ENCODE measurements around the gene USP46. TPM values are rescaled to one million over a fixed set of nuclear protein-coding genes. Genes with fewer than 3 reads are reported as not detected.
A peak's percentile ranks its signal among the peaks of the same experiment; 100 is the strongest.

The USP46 gene
- polyA plus RNA-seq, 1 donor from 2014 or later: 3.5 TPM

DNA sequence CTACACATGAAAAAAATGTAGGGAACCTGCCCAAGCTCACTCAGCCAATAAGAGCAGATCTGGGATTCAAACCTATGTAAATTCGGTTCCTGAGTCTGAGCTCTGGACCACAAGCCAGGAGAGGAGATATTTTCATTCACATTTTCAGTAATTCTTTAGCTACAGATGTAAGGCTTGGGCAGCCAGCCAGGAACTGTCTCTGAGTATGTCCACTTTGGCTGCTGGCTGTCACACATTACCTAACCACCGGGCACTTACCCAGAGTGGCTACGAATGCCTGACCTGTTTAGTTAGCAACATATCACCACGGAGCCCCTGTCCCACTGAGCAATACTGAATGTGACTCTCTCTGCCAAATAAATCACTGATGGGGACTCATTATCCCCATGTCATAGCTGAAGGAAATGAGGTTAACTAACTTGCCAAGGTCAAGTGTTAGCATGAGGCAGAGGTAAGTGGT lies 15.3 kb downstream of the USP46 start:
- H3K27ac Mint-ChIP-seq: no peak overlapping the region
- no peak overlapping the region for H3K4me3 Mint-ChIP-seq
- no peaks in the 10 kb centered on the region for H3K9me3 Mint-ChIP-seq
- peaks cover 4% of the 10 kb centered on the region for H3K36me3 Mint-ChIP-seq
- no peaks in the 10 kb centered on the region for H3K27me3 Mint-ChIP-seq
- H3K4me1 Mint-ChIP-seq: peaks cover 23 to 37% (median 25%) of the 10 kb centered on the region in 3 donors

DNA sequence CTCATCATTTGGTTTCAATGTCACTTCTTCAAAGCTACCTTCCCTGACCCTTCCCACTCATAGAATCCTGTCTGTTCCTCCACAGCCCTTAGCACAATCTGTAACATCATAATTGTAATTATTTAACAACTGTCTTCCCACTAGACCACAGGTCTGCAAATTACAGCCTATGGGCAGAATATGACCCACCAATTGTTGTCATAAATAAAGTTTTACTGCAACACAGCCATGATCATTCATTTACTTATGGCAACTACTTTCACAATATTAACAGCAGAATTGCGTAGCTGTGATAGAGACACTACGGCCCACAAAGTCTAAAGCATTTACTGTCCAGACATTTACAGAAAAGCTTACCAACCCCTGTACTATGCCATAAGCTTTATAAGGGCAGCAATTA lies 15.9 kb downstream of the USP46 start:
- H3K36me3 Mint-ChIP-seq: peaks cover 4% of the 10 kb centered on the region
- H3K9me3 Mint-ChIP-seq: no peaks in the 10 kb centered on the region
- no peaks in the 10 kb centered on the region for H3K27me3 Mint-ChIP-seq
- no peak overlapping the region for H3K4me3 Mint-ChIP-seq
- H3K4me1 Mint-ChIP-seq: peaks cover 26 to 40% (median 28%) of the 10 kb centered on the region in 3 donors
- no peak overlapping the region for H3K27ac Mint-ChIP-seq

GRCh38 chr4:52641854-52642563 lies 17.1 kb downstream of the USP46 start:
- H3K36me3 Mint-ChIP-seq: peaks cover 4% of the 10 kb centered on the region
- no peaks in the 10 kb centered on the region for H3K27me3 Mint-ChIP-seq
- no peak overlapping the region for H3K4me3 Mint-ChIP-seq
- no peaks in the 10 kb centered on the region for H3K9me3 Mint-ChIP-seq
- H3K4me1 Mint-ChIP-seq: peaks cover 29 to 40% (median 32%) of the 10 kb centered on the region in 3 donors
- no peak overlapping the region for H3K27ac Mint-ChIP-seq

DNA sequence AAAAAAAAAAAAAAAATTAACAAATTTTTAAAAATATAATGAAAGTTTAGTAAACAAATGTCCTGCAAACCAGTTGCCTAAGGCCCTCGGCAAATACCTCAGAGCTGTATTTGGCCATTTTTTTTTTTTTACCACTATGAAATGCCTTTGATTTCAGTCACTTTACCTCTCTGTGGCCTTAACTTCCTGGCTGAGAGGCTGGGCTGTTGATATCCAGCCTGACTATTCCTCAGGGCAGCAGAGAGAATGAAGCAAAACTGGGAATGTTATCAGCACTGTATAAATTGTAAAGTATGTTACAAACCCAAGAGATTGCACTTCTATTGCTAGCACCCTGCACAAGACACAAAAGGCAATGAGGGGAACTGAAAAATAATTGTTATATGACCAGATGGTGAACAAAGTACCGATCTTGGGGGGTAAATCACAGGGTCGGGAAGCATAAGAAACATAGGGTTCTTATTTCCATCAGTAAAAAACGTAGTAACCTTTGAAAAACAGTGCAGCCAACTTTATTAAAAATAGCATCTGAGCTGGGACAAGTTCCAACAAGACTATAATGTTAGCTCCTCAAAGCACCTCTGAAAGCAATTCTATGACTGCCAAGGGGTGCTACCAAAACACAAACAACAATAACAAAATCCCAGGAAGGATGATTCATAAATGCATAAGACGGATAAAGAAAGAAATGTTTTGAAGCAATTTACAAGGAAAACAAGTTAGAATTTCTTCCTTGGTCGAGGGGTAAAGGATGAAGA lies 18.1 kb downstream of the USP46 start:
- H3K9me3 Mint-ChIP-seq: no peaks in the 10 kb centered on the region
- H3K27me3 Mint-ChIP-seq: no peaks in the 10 kb centered on the region
- H3K4me3 Mint-ChIP-seq: no peak overlapping the region
- H3K4me1 Mint-ChIP-seq: peaks cover 29 to 39% (median 32%) of the 10 kb centered on the region in 3 donors
- peaks cover 4% of the 10 kb centered on the region for H3K36me3 Mint-ChIP-seq
- no peak overlapping the region for H3K27ac Mint-ChIP-seq

- H3K36me3 Mint-ChIP-seq: peaks cover 12% of the 10 kb centered on the region
- H3K9me3 Mint-ChIP-seq: no peaks in the 10 kb centered on the region
- no peaks in the 10 kb centered on the region for H3K27me3 Mint-ChIP-seq
- H3K27ac Mint-ChIP-seq: no peak overlapping the region
- H3K4me1 Mint-ChIP-seq: peaks cover 30 to 37% (median 32%) of the 10 kb centered on the region in 3 donors
- H3K4me3 Mint-ChIP-seq: peak overlapping the region in 2 of 4 donors; percentile 20 to 36
These were observed 20.4 kb downstream of the USP46 start for GRCh38 chr4:52638717-52639116.

DNA sequence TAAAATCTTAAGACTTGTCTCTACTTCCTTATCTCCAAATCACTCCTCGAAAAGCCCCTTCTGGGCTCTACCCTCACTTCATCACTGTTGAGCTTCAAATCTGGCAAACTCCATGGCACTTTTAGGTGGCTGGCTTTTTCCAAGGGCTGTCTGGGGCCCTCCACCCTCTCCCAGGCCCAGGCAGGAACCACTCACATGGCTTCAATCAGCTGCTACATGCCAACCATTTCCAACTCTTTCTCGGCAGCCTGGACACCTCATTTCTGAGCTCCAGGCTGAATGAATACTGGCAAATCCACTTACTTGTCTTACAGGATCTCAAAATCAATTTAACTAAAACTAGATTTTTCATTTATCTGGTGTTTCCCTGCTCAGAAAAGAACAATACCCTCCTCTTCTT lies 22.0 kb downstream of the USP46 start:
- no peak overlapping the region for H3K4me3 Mint-ChIP-seq
- H3K27ac Mint-ChIP-seq: no peak overlapping the region
- H3K4me1 Mint-ChIP-seq: peaks cover 21 to 30% (median 28%) of the 10 kb centered on the region in 3 donors
- H3K36me3 Mint-ChIP-seq: peaks cover 10% of the 10 kb centered on the region
- H3K9me3 Mint-ChIP-seq: no peaks in the 10 kb centered on the region
- no peaks in the 10 kb centered on the region for H3K27me3 Mint-ChIP-seq

- Mint-ChIP-seq H3K4me3 (no peak overlapping the region), H3K27ac (peak overlapping the region in 1 of 3 donors; percentile 84)
These were observed 23.5 kb downstream of the USP46 start for GRCh38 chr4:52635560-52635959.

GRCh38 chr4:52635130-52635529 lies 24.0 kb downstream of the USP46 start:
- peak overlapping the region in 1 of 3 donors; percentile 84 for H3K27ac Mint-ChIP-seq
- no peaks in the 10 kb centered on the region for H3K27me3 Mint-ChIP-seq
- peak overlapping the region in 1 of 4 donors; percentile 68 for H3K4me3 Mint-ChIP-seq
- no peaks in the 10 kb centered on the region for H3K9me3 Mint-ChIP-seq
- H3K4me1 Mint-ChIP-seq: peaks cover 18 to 26% (median 23%) of the 10 kb centered on the region in 3 donors
- H3K36me3 Mint-ChIP-seq: peaks cover 9% of the 10 kb centered on the region

More at GRCh38 chr4:52635560-52635959, 23.5 kb downstream of the USP46 start:
- H3K36me3 Mint-ChIP-seq: peaks cover 10% of the 10 kb centered on the region
- H3K27me3 Mint-ChIP-seq: no peaks in the 10 kb centered on the region
- no peaks in the 10 kb centered on the region for H3K9me3 Mint-ChIP-seq
- peaks cover 18 to 26% (median 23%) of the 10 kb centered on the region in 3 donors for H3K4me1 Mint-ChIP-seq

DNA sequence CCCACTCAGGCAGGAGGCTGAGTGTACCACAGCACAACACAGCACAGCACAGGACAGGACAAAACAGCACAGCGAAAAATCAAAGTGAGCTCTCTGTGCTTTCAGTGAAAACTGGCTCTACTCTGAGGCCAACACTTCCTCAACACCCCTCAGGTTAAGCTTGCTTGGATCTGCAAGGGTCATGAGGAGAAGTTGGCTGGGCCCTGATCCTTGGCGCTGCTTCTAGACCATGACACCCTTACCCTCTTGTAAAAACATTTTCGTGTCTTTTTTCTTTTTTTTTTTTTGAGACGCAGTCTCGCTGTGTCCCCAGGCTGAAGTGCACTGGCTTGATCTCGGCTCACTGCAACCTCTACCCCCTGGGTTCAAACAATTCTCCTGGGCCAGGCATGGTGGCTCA lies 25.3 kb downstream of the USP46 start:
- peaks cover 8% of the 10 kb centered on the region for H3K36me3 Mint-ChIP-seq
- H3K4me1 Mint-ChIP-seq: peaks cover 16 to 19% (median 19%) of the 10 kb centered on the region in 3 donors
- no peak overlapping the region for H3K4me3 Mint-ChIP-seq
- no peaks in the 10 kb centered on the region for H3K9me3 Mint-ChIP-seq
- no peaks in the 10 kb centered on the region for H3K27me3 Mint-ChIP-seq
- H3K27ac Mint-ChIP-seq: no peak overlapping the region

- no peaks in the 10 kb centered on the region for H3K27me3 Mint-ChIP-seq
- peaks cover 8% of the 10 kb centered on the region for H3K36me3 Mint-ChIP-seq
- peaks cover 0 to 1% (median 0%) of the 10 kb centered on the region in 3 donors for H3K4me1 Mint-ChIP-seq
- no peaks in the 10 kb centered on the region for H3K9me3 Mint-ChIP-seq
- no peak overlapping the region for H3K4me3 Mint-ChIP-seq
- H3K27ac Mint-ChIP-seq: no peak overlapping the region
These were observed 30.1 kb downstream of the USP46 start for GRCh38 chr4:52628974-52629373.

GRCh38 chr4:52628543-52628942 lies 30.6 kb downstream of the USP46 start:
- Mint-ChIP-seq H3K4me3 (no peak overlapping the region), H3K27ac (no peak overlapping the region), H3K36me3 (peaks cover 8% of the 10 kb centered on the region)

DNA sequence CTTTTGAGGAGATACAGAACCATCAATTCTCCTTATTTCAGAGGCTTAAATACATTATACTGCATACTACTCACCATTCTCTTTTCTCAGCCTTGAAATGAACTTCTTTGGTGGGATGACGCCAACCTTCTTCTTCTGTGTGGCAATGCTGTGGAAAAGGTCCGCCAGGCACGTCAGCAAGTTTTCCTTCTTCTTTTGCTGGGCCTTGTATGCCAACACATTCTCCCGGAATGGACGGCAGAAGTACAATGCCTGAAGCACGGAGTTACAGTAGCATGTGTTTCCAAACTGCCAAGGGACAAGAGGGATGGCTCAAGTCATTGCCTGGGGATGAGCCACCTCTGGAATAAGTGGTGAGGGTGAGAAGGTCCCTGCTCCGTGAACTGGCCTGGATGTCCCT lies 31.2 kb downstream of the USP46 start:
- Mint-ChIP-seq H3K4me1 (peaks cover 0 to under 1% (median 0%) of the 10 kb centered on the region in 3 donors), H3K27ac (no peak overlapping the region)

More at GRCh38 chr4:52628543-52628942, 30.6 kb downstream of the USP46 start:
- Mint-ChIP-seq H3K9me3 (no peaks in the 10 kb centered on the region), H3K27me3 (no peaks in the 10 kb centered on the region), H3K4me1 (peaks cover 0 to 1% (median 0%) of the 10 kb centered on the region in 3 donors)

DNA sequence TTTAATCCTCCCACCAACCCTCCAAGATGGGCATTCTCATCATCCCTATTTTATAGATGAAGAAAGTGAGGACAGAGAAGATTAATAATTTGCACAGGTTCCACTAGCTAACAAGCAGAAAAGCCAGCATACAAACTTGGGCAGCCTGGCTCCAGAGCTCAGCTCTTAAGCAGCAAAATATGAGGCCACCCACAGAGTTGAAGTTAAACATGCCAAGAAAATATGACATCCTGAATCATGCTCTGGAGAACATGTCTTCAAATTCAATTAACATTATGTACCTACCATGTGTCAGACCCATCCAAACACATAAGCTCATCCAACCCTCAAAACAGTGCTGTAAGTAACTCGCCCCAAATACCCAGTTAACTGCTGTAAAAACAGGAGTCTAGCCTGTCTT lies 33.9 kb downstream of the USP46 start:
- H3K4me3 Mint-ChIP-seq: no peak overlapping the region
- no peaks in the 10 kb centered on the region for H3K27me3 Mint-ChIP-seq
- H3K27ac Mint-ChIP-seq: no peak overlapping the region
- H3K4me1 Mint-ChIP-seq: no peaks in the 10 kb centered on the region
- no peaks in the 10 kb centered on the region for H3K9me3 Mint-ChIP-seq
- peaks cover 21% of the 10 kb centered on the region for H3K36me3 Mint-ChIP-seq

More for the DNA sequence above, 31.2 kb downstream of the USP46 start:
- H3K36me3 Mint-ChIP-seq: peaks cover 11% of the 10 kb centered on the region
- no peaks in the 10 kb centered on the region for H3K9me3 Mint-ChIP-seq
- no peaks in the 10 kb centered on the region for H3K27me3 Mint-ChIP-seq
- no peak overlapping the region for H3K4me3 Mint-ChIP-seq

DNA sequence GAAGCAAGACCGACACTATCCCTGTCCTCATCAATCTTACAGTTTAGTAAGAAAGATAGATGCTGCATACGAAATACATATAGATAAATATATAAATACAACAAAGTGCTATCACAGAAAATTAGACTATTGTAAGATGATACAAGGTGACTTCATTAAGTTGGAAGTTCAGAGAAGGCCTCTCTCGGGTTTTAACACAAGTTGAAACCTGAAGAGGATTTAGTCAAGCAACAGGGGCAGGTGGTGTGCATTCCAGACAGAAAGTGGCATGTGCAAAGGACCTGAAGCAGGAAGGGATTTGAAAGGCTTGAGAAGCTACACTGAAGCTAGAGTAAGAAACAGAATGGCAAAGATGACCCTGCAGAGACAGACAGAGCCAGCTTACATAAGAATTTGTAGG lies 36.5 kb downstream of the USP46 start:
- no peaks in the 10 kb centered on the region for H3K27me3 Mint-ChIP-seq

DNA sequence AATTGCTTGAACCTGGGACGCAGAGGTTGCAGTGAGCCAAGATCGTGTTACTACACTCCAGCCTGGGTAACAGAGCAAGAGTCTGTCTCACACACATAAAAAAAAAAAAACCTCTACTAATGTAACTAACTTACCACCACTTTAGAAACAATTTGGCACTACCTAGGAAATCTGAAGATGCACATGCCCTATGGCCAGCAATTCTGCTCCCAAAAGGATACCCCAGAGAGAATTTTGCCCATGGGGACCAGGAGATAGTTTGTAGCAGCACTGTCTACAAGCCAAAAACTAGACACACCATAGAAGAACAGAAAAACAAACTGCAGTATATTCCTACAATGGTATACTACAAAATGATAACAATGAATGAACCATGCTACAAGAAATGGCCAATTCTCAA lies 37.5 kb downstream of the USP46 start:
- peaks cover 0 to 2% (median 2%) of the 10 kb centered on the region in 3 donors for H3K4me1 Mint-ChIP-seq
- no peak overlapping the region for H3K27ac Mint-ChIP-seq
- no peaks in the 10 kb centered on the region for H3K9me3 Mint-ChIP-seq
- no peak overlapping the region for H3K4me3 Mint-ChIP-seq
- peaks cover 27% of the 10 kb centered on the region for H3K36me3 Mint-ChIP-seq
- no peaks in the 10 kb centered on the region for H3K27me3 Mint-ChIP-seq

More for the DNA sequence above, 36.5 kb downstream of the USP46 start:
- Mint-ChIP-seq H3K36me3 (peaks cover 29% of the 10 kb centered on the region), H3K4me1 (peaks cover 0 to 2% (median 2%) of the 10 kb centered on the region in 3 donors), H3K4me3 (no peak overlapping the region), H3K27ac (no peak overlapping the region), H3K9me3 (no peaks in the 10 kb centered on the region)
